Activated T-cell treated with anti-CD3 and anti-CD28 coated beads, Interleukin-2, amount 50 U/mL, for 24 hours (primary cell): ENCODE data around the gene RINT1.

Source experiments
- DNase-seq: peaks from one replicate; pipeline ENCODE4 v3.0.0-alpha.2; 2020
- H3K27ac Mint-ChIP-seq: 2 replicates; pipeline ENCODE4 v1.8.0; 2020; ENCODE audit warnings: mild to moderate bottlenecking, mixed read lengths
- H3K27me3 Mint-ChIP-seq: 2 replicates; pipeline ENCODE4 v1.8.0; 2020; ENCODE audit warnings: mixed read lengths
- H3K36me3 Mint-ChIP-seq: 2 replicates; pipeline ENCODE4 v1.8.0; 2020; ENCODE audit warnings: low read depth, mixed read lengths
- H3K4me1 Mint-ChIP-seq: 2 replicates; pipeline ENCODE4 v1.8.0; 2020; ENCODE audit warnings: low read depth, mixed read lengths
- H3K4me3 Mint-ChIP-seq: 2 replicates; pipeline ENCODE4 v1.8.0; 2020; ENCODE audit warnings: mild to moderate bottlenecking, moderate library complexity, mixed read lengths
- H3K9me3 Mint-ChIP-seq: 2 replicates; pipeline ENCODE4 v1.8.0; 2020; ENCODE audit warnings: mixed read lengths

Gene RINT1

GRCh38 chr7:105600720-105601550 lies 68.9 kb downstream of the RINT1 start:
- H3K4me3 Mint-ChIP-seq: no peak overlapping the region
- H3K9me3 Mint-ChIP-seq: no peaks in the 10 kb centered on the region
- H3K27ac Mint-ChIP-seq: no peak overlapping the region
- H3K4me1 Mint-ChIP-seq: no peaks in the 10 kb centered on the region
- H3K36me3 Mint-ChIP-seq: no peaks in the 10 kb centered on the region
- DNase-seq: no peak
- no peaks in the 10 kb centered on the region for H3K27me3 Mint-ChIP-seq

DNA sequence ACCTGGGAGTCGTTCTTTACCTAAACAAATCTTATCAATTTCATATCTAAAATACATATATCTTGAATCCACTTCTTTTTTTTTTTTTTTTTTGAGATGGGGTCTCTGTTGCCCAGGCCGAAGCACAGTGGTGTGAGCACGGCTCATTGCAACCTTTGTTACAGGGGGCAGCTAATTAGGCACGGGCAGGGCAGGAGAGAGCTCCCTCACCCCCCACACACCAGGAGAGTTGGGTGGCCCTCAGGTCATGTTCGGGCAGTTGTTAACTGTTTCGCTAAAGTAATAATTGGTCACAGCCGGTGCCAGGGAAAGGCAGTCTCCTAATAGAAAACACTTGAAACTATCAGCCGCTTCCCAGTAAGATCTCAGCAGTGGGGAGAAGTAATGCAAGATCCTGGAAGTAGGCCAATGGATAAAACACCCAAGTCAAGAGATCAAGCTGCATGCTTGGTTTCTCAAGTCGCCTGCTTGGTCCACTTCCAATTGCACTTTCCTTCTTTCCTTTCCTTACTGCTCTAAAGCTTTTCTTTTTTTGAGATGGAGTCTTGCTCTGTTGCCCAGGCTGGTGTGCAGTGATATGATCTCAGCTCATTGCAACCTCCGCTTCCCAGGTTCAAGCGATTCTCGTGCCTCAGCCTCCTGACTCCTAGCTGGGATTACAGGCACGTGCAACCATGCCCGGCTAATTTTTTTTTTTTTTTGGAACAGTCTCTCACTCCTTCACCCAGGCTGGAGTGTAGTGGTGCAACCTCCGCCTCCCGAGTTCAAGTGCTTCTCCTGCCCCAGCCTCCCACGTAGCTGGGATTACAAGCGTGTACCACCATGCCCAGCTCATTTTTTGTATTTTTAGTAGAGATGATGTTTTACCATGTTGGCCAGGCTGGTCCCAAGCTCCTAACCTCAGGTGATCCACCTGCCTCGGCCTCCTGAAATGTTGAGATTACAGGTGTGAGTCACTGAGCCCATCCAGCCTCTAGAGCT lies 70.6 kb downstream of the RINT1 start:
- H3K27me3 Mint-ChIP-seq: no peaks in the 10 kb centered on the region
- H3K4me1 Mint-ChIP-seq: no peaks in the 10 kb centered on the region
- no peak overlapping the region for H3K27ac Mint-ChIP-seq
- DNase-seq: no peak
- H3K9me3 Mint-ChIP-seq: no peaks in the 10 kb centered on the region
- H3K36me3 Mint-ChIP-seq: peaks cover 4% of the 10 kb centered on the region
- H3K4me3 Mint-ChIP-seq: no peak overlapping the region

DNA sequence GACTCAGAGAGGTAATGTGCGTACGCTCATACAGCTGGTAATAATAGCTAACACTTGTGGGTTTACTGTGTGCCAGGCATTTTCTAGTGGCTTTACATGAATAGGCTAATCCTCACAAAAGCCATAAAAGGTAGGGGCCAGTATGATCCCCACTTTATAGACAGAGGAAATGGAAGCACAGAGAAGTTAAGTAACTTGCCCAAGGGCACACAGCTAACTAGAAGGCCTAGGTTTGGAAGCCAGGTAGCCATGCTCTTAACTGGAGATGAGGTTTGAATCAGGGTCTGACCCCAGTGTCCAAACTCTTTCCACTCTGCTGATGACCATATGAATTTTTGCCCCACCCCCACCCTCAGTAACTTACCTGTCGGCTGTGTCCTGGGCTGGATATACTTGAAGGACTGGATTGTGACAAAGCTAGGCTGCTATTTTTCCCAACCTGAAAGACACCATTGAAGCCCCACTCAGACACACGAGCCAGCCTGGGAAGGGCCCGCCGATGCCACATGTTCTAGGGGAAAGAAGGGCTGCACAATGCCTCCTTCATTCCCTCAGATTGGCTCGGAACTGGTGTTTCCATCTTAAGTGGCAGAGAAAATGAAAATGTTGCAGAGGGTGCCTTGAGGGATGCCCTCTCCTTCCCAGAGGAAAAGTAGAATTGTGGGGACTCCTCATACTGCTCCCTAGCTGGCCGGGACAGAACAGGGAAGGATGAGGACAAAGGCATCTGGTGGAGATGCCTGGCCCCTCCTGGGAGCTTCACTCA lies 78.3 kb downstream of the RINT1 start:
- Mint-ChIP-seq H3K36me3 (peaks cover 27% of the 10 kb centered on the region), H3K27me3 (no peaks in the 10 kb centered on the region), H3K9me3 (no peaks in the 10 kb centered on the region), H3K27ac (peak overlapping the region; percentile 34), H3K4me1 (no peaks in the 10 kb centered on the region), H3K4me3 (no peak overlapping the region)
- DNase-seq: no peak

GRCh38 chr7:105611856-105612775 lies 80.1 kb downstream of the RINT1 start:
- no peak overlapping the region for H3K27ac Mint-ChIP-seq
- H3K4me1 Mint-ChIP-seq: no peaks in the 10 kb centered on the region
- H3K4me3 Mint-ChIP-seq: no peak overlapping the region
- no peaks in the 10 kb centered on the region for H3K27me3 Mint-ChIP-seq
- no peaks in the 10 kb centered on the region for H3K9me3 Mint-ChIP-seq
- no peak for DNase-seq
- peaks cover 40% of the 10 kb centered on the region for H3K36me3 Mint-ChIP-seq

- peaks cover 38% of the 10 kb centered on the region for H3K36me3 Mint-ChIP-seq
- H3K9me3 Mint-ChIP-seq: no peaks in the 10 kb centered on the region
- no peaks in the 10 kb centered on the region for H3K27me3 Mint-ChIP-seq
- H3K27ac Mint-ChIP-seq: no peak overlapping the region
- H3K4me3 Mint-ChIP-seq: no peak overlapping the region
- H3K4me1 Mint-ChIP-seq: no peaks in the 10 kb centered on the region
- no peak for DNase-seq
Observed at GRCh38 chr7:105612806-105613205, 80.8 kb downstream of the RINT1 start.

DNA sequence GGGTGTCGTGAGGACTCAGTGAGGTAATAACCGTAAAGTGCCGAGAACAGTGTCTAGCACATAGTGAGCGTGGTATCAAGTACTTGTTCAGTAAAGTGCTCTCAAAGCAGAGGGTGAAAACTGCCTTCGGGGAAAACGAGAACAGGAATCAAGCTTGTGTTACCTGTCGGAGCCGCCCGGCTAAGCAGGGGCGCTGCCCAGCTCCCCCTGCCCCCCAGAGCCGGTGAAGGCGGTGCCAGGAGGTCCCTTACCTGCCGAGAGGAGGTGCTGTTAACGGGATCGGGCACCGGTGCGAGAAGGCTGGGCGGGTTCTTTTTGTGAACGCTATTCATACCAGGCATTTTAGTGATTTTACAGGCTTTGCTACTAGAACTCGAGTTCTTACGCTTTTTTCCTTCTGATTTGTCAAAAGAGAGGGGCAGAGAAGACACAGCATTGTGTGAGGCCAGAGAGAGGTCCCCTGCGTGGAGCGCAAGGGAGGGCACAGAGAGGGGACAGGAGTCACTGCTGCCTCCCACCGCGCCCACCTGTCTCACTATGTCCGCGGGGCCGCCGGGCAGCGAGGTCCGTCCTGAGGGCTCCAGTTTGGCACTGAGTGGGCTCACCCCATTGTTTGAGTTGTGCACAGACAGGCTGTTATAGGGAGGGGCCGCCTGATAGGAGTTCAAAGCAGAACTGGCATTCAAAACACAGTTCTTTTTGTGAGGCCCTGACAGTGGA lies 81.8 kb downstream of the RINT1 start:
- peaks cover 46% of the 10 kb centered on the region for H3K36me3 Mint-ChIP-seq
- no peaks in the 10 kb centered on the region for H3K4me1 Mint-ChIP-seq
- H3K9me3 Mint-ChIP-seq: no peaks in the 10 kb centered on the region
- no peak for DNase-seq
- no peaks in the 10 kb centered on the region for H3K27me3 Mint-ChIP-seq
- no peak overlapping the region for H3K27ac Mint-ChIP-seq
- H3K4me3 Mint-ChIP-seq: no peak overlapping the region

DNA sequence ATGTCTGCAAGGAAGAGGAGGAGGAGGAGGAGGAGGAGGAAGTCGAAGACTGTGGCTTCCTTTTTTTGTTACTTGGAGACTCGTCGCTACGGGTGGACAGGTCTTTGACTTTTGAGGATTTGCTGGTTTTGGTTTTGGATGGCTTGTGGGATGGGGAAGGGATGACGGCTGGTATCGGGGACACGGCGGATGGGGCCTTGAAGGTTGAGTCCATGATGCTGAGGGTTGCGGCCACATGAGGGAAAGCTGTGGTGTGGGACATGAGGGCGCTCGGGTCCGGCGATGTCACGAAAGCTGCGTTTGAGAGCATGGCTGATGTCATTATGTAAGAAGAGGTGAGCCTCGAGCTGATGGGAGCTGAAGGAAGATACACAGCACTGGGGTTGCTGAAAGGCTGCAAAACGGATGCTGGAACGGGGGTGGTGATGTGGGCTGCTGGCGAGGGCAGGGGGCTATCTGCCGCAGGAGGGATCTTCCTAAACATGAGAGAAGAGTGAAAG lies 82.4 kb downstream of the RINT1 start:
- Mint-ChIP-seq H3K9me3 (no peaks in the 10 kb centered on the region), H3K4me1 (no peaks in the 10 kb centered on the region), H3K4me3 (no peak overlapping the region), H3K27me3 (no peaks in the 10 kb centered on the region), H3K36me3 (peaks cover 47% of the 10 kb centered on the region), H3K27ac (no peak overlapping the region)
- DNase-seq: no peak
